Neural progenitor cell (in vitro differentiated cells): ENCODE results near the gene PRND.

Experiments used
- EZH2 ChIP-seq: fragments of 200-600 bp; sonication (generic); IDR thresholded peaks from 2 replicates; pipeline ENCODE4 v1.6.1; 2017; ENCODE audit warnings: antibody characterized with exemption, mild to moderate bottlenecking, moderate library complexity
- TF ChIP-seq, protein P1 (sequence below): fragments of 200-600 bp; sonication (generic); IDR thresholded peaks from 2 replicates; pipeline ENCODE4 v1.5.1; 2017; ENCODE audit warnings: antibody characterized with exemption, mild to moderate bottlenecking

DNA sequence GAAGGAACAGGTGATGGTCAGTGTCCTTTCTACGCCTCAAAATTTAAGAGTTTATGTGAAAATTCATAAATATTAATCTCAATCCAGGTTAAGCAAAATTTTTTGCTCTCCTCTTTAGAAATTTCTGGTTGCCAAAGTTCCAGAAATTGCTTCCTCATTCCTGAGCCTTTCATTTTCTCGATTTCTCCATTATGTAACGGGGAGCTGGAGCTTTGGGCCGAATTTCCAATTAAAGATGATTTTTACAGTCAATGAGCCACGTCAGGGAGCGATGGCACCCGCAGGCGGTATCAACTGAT, 35.8 kb upstream of the PRND start:
- TF ChIP-seq, protein P1, sequence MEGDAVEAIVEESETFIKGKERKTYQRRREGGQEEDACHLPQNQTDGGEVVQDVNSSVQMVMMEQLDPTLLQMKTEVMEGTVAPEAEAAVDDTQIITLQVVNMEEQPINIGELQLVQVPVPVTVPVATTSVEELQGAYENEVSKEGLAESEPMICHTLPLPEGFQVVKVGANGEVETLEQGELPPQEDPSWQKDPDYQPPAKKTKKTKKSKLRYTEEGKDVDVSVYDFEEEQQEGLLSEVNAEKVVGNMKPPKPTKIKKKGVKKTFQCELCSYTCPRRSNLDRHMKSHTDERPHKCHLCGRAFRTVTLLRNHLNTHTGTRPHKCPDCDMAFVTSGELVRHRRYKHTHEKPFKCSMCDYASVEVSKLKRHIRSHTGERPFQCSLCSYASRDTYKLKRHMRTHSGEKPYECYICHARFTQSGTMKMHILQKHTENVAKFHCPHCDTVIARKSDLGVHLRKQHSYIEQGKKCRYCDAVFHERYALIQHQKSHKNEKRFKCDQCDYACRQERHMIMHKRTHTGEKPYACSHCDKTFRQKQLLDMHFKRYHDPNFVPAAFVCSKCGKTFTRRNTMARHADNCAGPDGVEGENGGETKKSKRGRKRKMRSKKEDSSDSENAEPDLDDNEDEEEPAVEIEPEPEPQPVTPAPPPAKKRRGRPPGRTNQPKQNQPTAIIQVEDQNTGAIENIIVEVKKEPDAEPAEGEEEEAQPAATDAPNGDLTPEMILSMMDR: no peak
- no peak for TF ChIP-seq EZH2
